SK-N-MC (cell line): Measurements from ENCODE around the gene LGALS1.

Experiments used
- EZH2 ChIP-seq: fragments of 200-600 bp; sonication (generic); IDR thresholded peaks from one replicate; pipeline ENCODE4 v1.6.1; 2017; ENCODE audit warnings: antibody characterized with exemption
- POLR2AphosphoS5 ChIP-seq: IDR thresholded peaks from 2 replicates; pipeline ENCODE4 v1.6.1; 2012; ENCODE audit warnings: mild to moderate bottlenecking, low read depth, low read length, borderline replicate concordance

DNA sequence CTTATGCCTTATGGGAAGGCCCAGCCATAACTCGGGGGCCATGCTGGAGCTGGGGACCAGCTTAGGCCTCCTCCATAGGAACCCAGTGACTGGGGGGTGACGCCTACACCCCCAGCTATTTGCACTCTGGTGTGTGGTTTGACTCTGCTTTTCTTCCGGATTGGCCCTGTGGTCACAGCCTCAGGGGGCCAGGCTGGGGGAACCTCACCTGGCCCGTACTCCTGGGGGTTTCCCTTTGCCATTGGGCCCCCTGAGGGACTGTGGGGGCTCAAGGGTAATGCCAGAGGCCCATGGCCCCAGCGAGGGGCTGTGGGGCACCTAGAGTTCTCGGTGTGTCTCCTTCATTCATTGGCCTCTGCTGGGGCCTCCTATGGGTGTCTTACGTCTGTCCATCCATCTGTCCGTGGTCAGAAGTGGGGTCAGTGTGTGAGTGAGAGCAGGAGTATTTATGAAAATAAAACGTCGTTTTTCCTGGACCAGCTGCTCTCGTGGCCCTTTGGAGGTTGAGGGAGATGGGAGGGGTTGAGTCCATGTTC, 42.3 kb upstream of the LGALS1 start:
- TF ChIP-seq EZH2: no peak
- no peak for TF ChIP-seq POLR2AphosphoS5
